Naive thymus-derived CD4-positive, alpha-beta T cell (primary cell): ENCODE data around the gene PLBD2. TPM values are rescaled to one million over a fixed set of nuclear protein-coding genes. Genes with fewer than 3 reads are reported as not detected.

Experiments
- ATAC-seq: fragments of 150-1000 bp; cut with Tn5 transposase; 2 replicates; pipeline ENCODE4 v1.10.0; 2021; ENCODE audit warnings: mild to moderate bottlenecking, moderate library complexity
- CTCF ChIA-PET: fragments of 350-600 bp; sonication (Branson Sonifier 250); formaldehyde crosslinking; loops from one replicate; lab custom pipeline; 2021; ENCODE audit warnings: antibody characterized with exemption; lab: Charles Lee
- POLR2A ChIA-PET: fragments of 350-600 bp; sonication (Branson Sonifier 250); formaldehyde crosslinking; loops from one replicate; lab custom pipeline; 2021; ENCODE audit warnings: antibody characterized with exemption, inconsistent platforms; lab: Charles Lee
- DNase-seq, 9 donors: peaks; one replicate each; pipeline versions ENCODE4 v3.0.0 to v3.0.0-alpha.2; 2020 to 2022; ENCODE audit warnings: mixed read lengths in 1 of 9
- H3K27ac ChIP-seq: one replicate; pipeline ENCODE4 v1.7.0; 2013; ENCODE audit warnings: mild to moderate bottlenecking, low read depth, low read length, moderate library complexity
- H3K27me3 ChIP-seq, 2 donors: one replicate each; pipeline ENCODE4 v1.7.0; 2013; ENCODE audit warnings: low read length in 2 of 2, mild to moderate bottlenecking in 2 of 2, moderate library complexity in 2 of 2; ENCODE audit not compliant: control insufficient read depth in 2 of 2, insufficient read depth in 2 of 2
- H3K36me3 ChIP-seq, 3 experiments: 1 replicate in 2 of 3; 2 replicates in 1 of 3; pipeline ENCODE4 v1.7.0; 2013; ENCODE audit warnings: low read length in 3 of 3, mild to moderate bottlenecking in 3 of 3, moderate library complexity in 1 of 3; ENCODE audit not compliant: insufficient read depth in 3 of 3, control insufficient read depth in 2 of 3
- H3K4me1 ChIP-seq, 2 donors: one replicate each; pipeline ENCODE4 v1.7.0; 2013; ENCODE audit warnings: low read length in 2 of 2, mild to moderate bottlenecking in 2 of 2, moderate library complexity in 1 of 2; ENCODE audit not compliant: control insufficient read depth in 2 of 2, insufficient read depth in 2 of 2
- H3K4me3 ChIP-seq: 2 replicates; pipeline ENCODE4 v1.7.0; 2013; ENCODE audit warnings: mild to moderate bottlenecking, low read length
- H3K9me3 ChIP-seq, 3 experiments: 1 replicate in 2 of 3; 2 replicates in 1 of 3; pipeline ENCODE4 v1.7.0; 2013; ENCODE audit warnings: low read length in 3 of 3; ENCODE audit not compliant: control insufficient read depth in 2 of 3
- H3K27ac Mint-ChIP-seq, 9 donors: one replicate each; pipeline ENCODE4 v1.8.0; 2020 to 2022; ENCODE audit warnings: mixed read lengths in 9 of 9, mild to moderate bottlenecking in 8 of 9, moderate library complexity in 5 of 9, inconsistent platforms in 2 of 9
- H3K27me3 Mint-ChIP-seq, 5 donors: one replicate each; pipeline ENCODE4 v1.8.0; 2021 to 2022; ENCODE audit warnings: mixed read lengths in 5 of 5, mild to moderate bottlenecking in 1 of 5
- H3K36me3 Mint-ChIP-seq, 5 donors: one replicate each; pipeline ENCODE4 v1.8.0; 2020 to 2022; ENCODE audit warnings: mixed read lengths in 5 of 5, mild to moderate bottlenecking in 3 of 5, inconsistent platforms in 1 of 5
- H3K4me1 Mint-ChIP-seq, 7 donors: one replicate each; pipeline ENCODE4 v1.8.0; 2020 to 2022; ENCODE audit warnings: mixed read lengths in 7 of 7, mild to moderate bottlenecking in 3 of 7, inconsistent platforms in 1 of 7
- H3K4me3 Mint-ChIP-seq, 10 donors: one replicate each; pipeline ENCODE4 v1.8.0; 2020 to 2022; ENCODE audit warnings: mild to moderate bottlenecking in 10 of 10, mixed read lengths in 10 of 10, moderate library complexity in 6 of 10, inconsistent platforms in 2 of 10
- H3K9me3 Mint-ChIP-seq, 11 donors: one replicate each; pipeline ENCODE4 v1.8.0; 2020 to 2022; ENCODE audit warnings: mixed read lengths in 11 of 11, mild to moderate bottlenecking in 4 of 11, inconsistent platforms in 1 of 11, moderate library complexity in 1 of 11
- intact Hi-C, 2 donors: fragments of 100-400 bp; cut with micrococcal nuclease; formaldehyde crosslinking; loops; one replicate each; pipeline ENCODE4 v1.15.1; 2023
- polyA plus RNA-seq, 2 donors: library from polyadenylated mRNA; unstranded; fragments of 300-500 nt; fragmentation: Illumina TruSeq; gene quantifications; one replicate each; pipeline ENCODE4 v1.2.3, GENCODE V29; 2021
- total RNA-seq, 6 experiments: library from RNA in 5 of 6; stranded (reverse) in 5 of 6; gene quantifications; 1 replicate in 5 of 6; 2 replicates in 1 of 6; pipeline ENCODE4 v1.2.3 and lab custom pipeline; 2021 to 2026

Gene PLBD2
- total and polyA plus RNA-seq, 7 experiments from 2014 or later, result 7.8 to 25.4 (median 13.3) TPM

DNA sequence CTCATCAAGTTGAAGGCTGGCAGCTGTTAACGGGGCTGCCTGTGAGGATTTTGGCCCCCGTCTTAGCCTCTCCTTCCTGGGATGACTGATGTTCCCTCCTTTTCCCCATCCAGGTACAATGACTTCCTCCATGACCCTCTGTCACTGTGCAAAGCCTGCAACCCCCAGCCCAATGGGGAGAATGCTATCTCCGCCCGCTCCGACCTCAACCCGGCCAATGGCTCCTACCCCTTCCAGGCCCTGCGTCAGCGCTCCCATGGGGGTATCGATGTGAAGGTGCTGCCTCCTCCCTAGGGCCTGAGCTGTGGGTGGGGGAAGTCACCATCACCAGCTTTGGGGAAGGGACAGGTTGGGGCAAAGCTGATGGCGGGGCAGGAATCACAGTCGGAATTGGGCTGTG lies 29.2 kb downstream of the PLBD2 start:
- Histone ChIP-seq H3K4me3 (no peak overlapping the region), H3K36me3 (peaks cover 0 to 62% (median 0%) of the 10 kb centered on the region in 3 experiments), H3K27ac (no peak overlapping the region), H3K9me3 (no peaks in the 10 kb centered on the region), H3K27me3 (no peaks in the 10 kb centered on the region), H3K4me1 (no peaks in the 10 kb centered on the region)
- POLR2A ChIA-PET, result no interaction called here
- H3K4me1 Mint-ChIP-seq, result no peaks in the 10 kb centered on the region
- no peak overlapping the region for H3K4me3 Mint-ChIP-seq
- CTCF ChIA-PET, result interaction anchor here (0.7 kb wide), 1 partner anchor 13 kb away, joined by 3 read pairs; no protein-coding TSS in a partner anchor
- peaks cover 0 to 29% (median 0%) of the 10 kb centered on the region in 5 donors for H3K36me3 Mint-ChIP-seq
- ATAC-seq (no peak), DNase-seq (no peak)
- H3K27ac Mint-ChIP-seq, result no peak overlapping the region
- intact Hi-C loops, result no loop called here
- no peaks in the 10 kb centered on the region for H3K9me3 Mint-ChIP-seq
- H3K27me3 Mint-ChIP-seq, result no peaks in the 10 kb centered on the region

DNA sequence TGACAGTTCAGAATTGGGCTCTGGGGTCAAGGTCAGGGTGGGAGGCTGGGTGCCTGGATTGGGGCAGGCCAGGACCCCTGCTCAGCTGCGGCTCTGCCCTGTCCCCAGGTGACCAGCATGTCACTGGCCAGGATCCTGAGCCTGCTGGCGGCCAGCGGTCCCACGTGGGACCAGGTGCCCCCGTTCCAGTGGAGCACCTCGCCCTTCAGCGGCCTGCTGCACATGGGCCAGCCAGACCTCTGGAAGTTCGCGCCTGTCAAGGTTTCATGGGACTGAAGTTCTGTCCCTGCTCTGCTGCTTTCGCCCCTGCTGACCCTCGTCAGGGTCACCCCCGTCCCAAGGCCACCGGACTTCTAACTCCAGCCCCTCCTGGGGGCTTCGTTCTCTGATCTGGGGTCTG lies 30.0 kb downstream of the PLBD2 start:
- Mint-ChIP-seq H3K36me3 (peaks cover 0 to 30% (median under 1%) of the 10 kb centered on the region in 5 donors), H3K27me3 (no peaks in the 10 kb centered on the region), H3K4me3 (no peak overlapping the region), H3K4me1 (no peaks in the 10 kb centered on the region), H3K27ac (no peak overlapping the region), H3K9me3 (no peaks in the 10 kb centered on the region)
- ChIA-PET CTCF (interaction anchor here (0.7 kb wide), 1 partner anchor 64 kb away, joined by 5 read pairs; no protein-coding TSS in a partner anchor), POLR2A (no interaction called here)
- H3K4me3 ChIP-seq, result no peak overlapping the region
- no peak for ATAC-seq
- no peaks in the 10 kb centered on the region for H3K4me1 ChIP-seq
- intact Hi-C loops, result no loop called here
- no peak overlapping the region for H3K27ac ChIP-seq
- H3K9me3 ChIP-seq, result no peaks in the 10 kb centered on the region
- H3K27me3 ChIP-seq, result no peaks in the 10 kb centered on the region
- no peak for DNase-seq
- H3K36me3 ChIP-seq, result peaks cover 0 to 62% (median 0%) of the 10 kb centered on the region in 3 experiments

- Mint-ChIP-seq H3K4me1 (no peaks in the 10 kb centered on the region), H3K27me3 (no peaks in the 10 kb centered on the region), H3K4me3 (no peak overlapping the region), H3K27ac (no peak overlapping the region), H3K36me3 (peaks cover 0 to 24% (median 3%) of the 10 kb centered on the region in 5 donors), H3K9me3 (no peaks in the 10 kb centered on the region)
- Histone ChIP-seq H3K27me3 (no peaks in the 10 kb centered on the region), H3K4me1 (no peaks in the 10 kb centered on the region), H3K27ac (no peak overlapping the region), H3K4me3 (no peak overlapping the region), H3K36me3 (peaks cover 0 to 45% (median 0%) of the 10 kb centered on the region in 3 experiments), H3K9me3 (no peaks in the 10 kb centered on the region)
- CTCF ChIA-PET, result no interaction called here
- intact Hi-C loops, result no loop called here
- ATAC-seq (no peak), DNase-seq (no peak)
- POLR2A ChIA-PET, result no interaction called here
Measured at GRCh38 chr12:113390064-113391043, 32.0 kb downstream of the PLBD2 start.

DNA sequence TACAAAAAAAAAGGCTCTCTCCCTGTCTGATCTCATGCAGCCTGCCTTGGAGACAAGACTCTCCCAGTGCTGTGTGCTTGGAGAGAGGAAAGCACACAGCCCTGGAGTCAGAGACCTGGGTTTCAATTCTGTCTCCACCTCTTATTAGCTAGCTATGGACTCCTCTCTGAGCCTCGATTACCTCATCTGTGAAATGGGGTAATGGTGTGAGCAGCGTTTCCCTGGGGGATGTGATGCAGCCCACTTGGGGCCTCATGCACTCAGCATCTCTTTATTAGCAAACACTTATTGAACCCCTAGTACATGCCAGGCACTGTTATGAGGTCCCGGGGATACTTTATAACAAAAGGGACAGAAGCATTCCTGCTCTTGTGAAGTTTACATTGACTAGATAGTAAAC lies 32.8 kb downstream of the PLBD2 start:
- H3K4me3 Mint-ChIP-seq, result no peak overlapping the region
- Histone ChIP-seq H3K27me3 (no peaks in the 10 kb centered on the region), H3K36me3 (peaks cover 0 to 40% (median 0%) of the 10 kb centered on the region in 3 experiments), H3K9me3 (no peaks in the 10 kb centered on the region), H3K4me3 (no peak overlapping the region), H3K4me1 (no peaks in the 10 kb centered on the region), H3K27ac (no peak overlapping the region)
- peak overlapping the region in 1 of 9 donors; percentile 80 for H3K27ac Mint-ChIP-seq
- ChIA-PET CTCF (no interaction called here), POLR2A (no interaction called here)
- H3K4me1 Mint-ChIP-seq, result no peaks in the 10 kb centered on the region
- peaks cover 0 to 19% (median 3%) of the 10 kb centered on the region in 5 donors for H3K36me3 Mint-ChIP-seq
- intact Hi-C loops, result no loop called here
- no peaks in the 10 kb centered on the region for H3K27me3 Mint-ChIP-seq
- H3K9me3 Mint-ChIP-seq, result no peaks in the 10 kb centered on the region
- DNase-seq (no peak), ATAC-seq (no peak)

DNA sequence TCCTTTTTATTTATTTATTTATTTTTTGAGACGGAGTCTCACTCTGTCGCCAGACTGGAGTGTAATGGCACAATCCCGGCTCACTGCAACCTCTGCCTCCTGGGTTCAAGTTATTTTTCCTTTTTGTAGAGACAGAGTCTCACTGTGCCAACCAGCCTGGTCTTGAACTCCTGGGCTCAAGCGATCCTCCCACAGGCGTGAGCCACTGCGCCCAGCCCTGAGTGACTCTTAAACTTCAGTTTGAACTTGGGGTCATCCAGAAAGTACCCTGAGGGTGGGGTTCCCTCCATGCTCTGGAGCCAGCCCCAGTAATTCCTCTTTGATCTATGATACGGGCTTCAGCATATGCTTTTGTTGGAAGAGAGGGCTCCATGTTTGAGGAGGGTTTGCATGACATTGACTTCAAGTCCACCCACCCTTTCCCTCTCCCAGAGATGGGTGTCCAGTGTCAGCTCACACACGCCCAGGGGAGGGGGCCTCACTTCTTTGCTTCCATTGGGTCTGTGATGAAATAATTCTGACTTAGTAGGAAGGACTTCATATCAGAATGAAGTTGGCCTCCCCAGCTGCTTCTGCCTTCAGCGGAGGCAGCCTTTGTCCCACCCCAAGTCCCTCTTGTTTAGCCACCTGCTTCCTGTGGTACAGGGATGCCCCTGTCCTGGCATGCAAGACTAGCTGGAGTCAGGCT lies 33.4 kb downstream of the PLBD2 start:
- H3K4me1 ChIP-seq, result no peaks in the 10 kb centered on the region
- no peak for ATAC-seq
- no peak for DNase-seq
- H3K27ac ChIP-seq, result no peak overlapping the region
- no peak overlapping the region for H3K4me3 ChIP-seq
- Mint-ChIP-seq H3K4me1 (no peaks in the 10 kb centered on the region), H3K4me3 (no peak overlapping the region), H3K27ac (no peak overlapping the region), H3K27me3 (no peaks in the 10 kb centered on the region), H3K9me3 (peaks cover 0 to 2% (median 0%) of the 10 kb centered on the region in 11 donors), H3K36me3 (peaks cover 0 to 17% (median 3%) of the 10 kb centered on the region in 5 donors)
- H3K9me3 ChIP-seq, result no peaks in the 10 kb centered on the region
- ChIA-PET CTCF (no interaction called here), POLR2A (no interaction called here)
- intact Hi-C loops, result no loop called here
- no peaks in the 10 kb centered on the region for H3K27me3 ChIP-seq
- H3K36me3 ChIP-seq, result peaks cover 0 to 36% (median 0%) of the 10 kb centered on the region in 3 experiments

- Histone ChIP-seq H3K36me3 (peaks cover 0 to 29% (median 0%) of the 10 kb centered on the region in 3 experiments), H3K4me1 (no peaks in the 10 kb centered on the region), H3K27me3 (no peaks in the 10 kb centered on the region), H3K4me3 (no peak overlapping the region), H3K27ac (no peak overlapping the region), H3K9me3 (no peaks in the 10 kb centered on the region)
- H3K4me1 Mint-ChIP-seq, result no peaks in the 10 kb centered on the region
- H3K4me3 Mint-ChIP-seq, result no peak overlapping the region
- H3K27me3 Mint-ChIP-seq, result no peaks in the 10 kb centered on the region
- no peak overlapping the region for H3K27ac Mint-ChIP-seq
- intact Hi-C loops, result no loop called here
- ATAC-seq, result no peak
- CTCF ChIA-PET, result no interaction called here
- H3K9me3 Mint-ChIP-seq, result peaks cover 0 to 2% (median 0%) of the 10 kb centered on the region in 11 donors
- POLR2A ChIA-PET, result no interaction called here
- no peak for DNase-seq
- peaks cover 0 to 10% (median 3%) of the 10 kb centered on the region in 5 donors for H3K36me3 Mint-ChIP-seq
Measured at GRCh38 chr12:113392520-113392919, 34.1 kb downstream of the PLBD2 start.
